Type B pancreatic cell (in vitro differentiated cells): Measurements from ENCODE around the gene SMIM27. TPM values are rescaled to one million over a fixed set of nuclear protein-coding genes. Genes with fewer than 3 reads are reported as not detected.
"Not testable (repeated sequence)": the region's sequence is repeated elsewhere in the genome, so short reads cannot be mapped to it uniquely, and the experiment has no call there.

Source experiments
- DNase-seq: peaks from one replicate; pipeline ENCODE4 v3.0.0; 2021; ENCODE audit warnings: mixed read lengths; ENCODE audit not compliant: unreplicated experiment; ENCODE audit errors: extremely low spot score
- H3K27ac Mint-ChIP-seq: 2 replicates; pipeline ENCODE4 v1.8.0; 2021; ENCODE audit warnings: mild to moderate bottlenecking, mixed read lengths
- H3K27me3 Mint-ChIP-seq: 2 replicates; pipeline ENCODE4 v1.8.0; 2021; ENCODE audit warnings: mixed read lengths
- H3K36me3 Mint-ChIP-seq: 2 replicates; pipeline ENCODE4 v1.8.0; 2021; ENCODE audit warnings: mixed read lengths
- H3K4me1 Mint-ChIP-seq: one replicate; pipeline ENCODE4 v1.8.0; 2021; ENCODE audit warnings: mixed read lengths; ENCODE audit not compliant: unreplicated experiment
- H3K4me3 Mint-ChIP-seq: 2 replicates; pipeline ENCODE4 v1.8.0; 2021; ENCODE audit warnings: mild to moderate bottlenecking, mixed read lengths
- H3K9me3 Mint-ChIP-seq: 2 replicates; pipeline ENCODE4 v1.8.0; 2021; ENCODE audit warnings: mixed read lengths
- total RNA-seq: library from RNA; stranded (reverse); gene quantifications from 2 replicates; pipeline ENCODE4 v1.2.1, GENCODE V29; 2021; ENCODE audit warnings: low replicate concordance
- TF ChIP-seq, protein P1 (sequence below): fragments of 200-600 bp; sonication (generic); conservative IDR thresholded peaks from 2 replicates; pipeline ENCODE4 v1.5.0; 2021; ENCODE audit warnings: antibody characterized with exemption, mild to moderate bottlenecking

Gene SMIM27
- total RNA-seq, 1 donor from 2014 or later: 9.1 TPM

DNA sequence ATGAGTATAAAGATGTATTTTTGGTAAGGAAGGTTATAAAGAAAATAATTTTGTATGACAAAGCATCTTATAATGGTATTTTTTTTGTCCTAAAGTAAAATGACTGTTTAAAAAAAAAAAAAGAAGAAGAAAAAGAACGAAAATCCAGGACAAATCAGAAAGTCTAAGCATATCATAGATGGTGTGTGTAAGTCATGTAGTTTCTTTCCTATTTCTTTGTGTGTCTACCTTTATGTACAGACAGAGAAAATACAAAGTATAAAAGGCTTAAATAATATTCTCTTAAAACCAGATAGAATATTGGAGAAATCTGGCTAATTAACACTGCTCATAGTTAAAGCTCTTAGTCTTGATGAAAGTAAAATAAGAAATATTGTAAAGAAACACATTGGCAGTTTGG is 33.9 kb upstream of the SMIM27 start:
- Mint-ChIP-seq H3K36me3 (peaks cover 2% of the 10 kb centered on the region), H3K27me3 (no peaks in the 10 kb centered on the region), H3K27ac (no peak overlapping the region), H3K4me3 (no peak overlapping the region), H3K9me3 (peaks cover 2% of the 10 kb centered on the region), H3K4me1 (no peaks in the 10 kb centered on the region)
- TF ChIP-seq, protein P1, sequence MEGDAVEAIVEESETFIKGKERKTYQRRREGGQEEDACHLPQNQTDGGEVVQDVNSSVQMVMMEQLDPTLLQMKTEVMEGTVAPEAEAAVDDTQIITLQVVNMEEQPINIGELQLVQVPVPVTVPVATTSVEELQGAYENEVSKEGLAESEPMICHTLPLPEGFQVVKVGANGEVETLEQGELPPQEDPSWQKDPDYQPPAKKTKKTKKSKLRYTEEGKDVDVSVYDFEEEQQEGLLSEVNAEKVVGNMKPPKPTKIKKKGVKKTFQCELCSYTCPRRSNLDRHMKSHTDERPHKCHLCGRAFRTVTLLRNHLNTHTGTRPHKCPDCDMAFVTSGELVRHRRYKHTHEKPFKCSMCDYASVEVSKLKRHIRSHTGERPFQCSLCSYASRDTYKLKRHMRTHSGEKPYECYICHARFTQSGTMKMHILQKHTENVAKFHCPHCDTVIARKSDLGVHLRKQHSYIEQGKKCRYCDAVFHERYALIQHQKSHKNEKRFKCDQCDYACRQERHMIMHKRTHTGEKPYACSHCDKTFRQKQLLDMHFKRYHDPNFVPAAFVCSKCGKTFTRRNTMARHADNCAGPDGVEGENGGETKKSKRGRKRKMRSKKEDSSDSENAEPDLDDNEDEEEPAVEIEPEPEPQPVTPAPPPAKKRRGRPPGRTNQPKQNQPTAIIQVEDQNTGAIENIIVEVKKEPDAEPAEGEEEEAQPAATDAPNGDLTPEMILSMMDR: no peak
- no peak for DNase-seq

DNA sequence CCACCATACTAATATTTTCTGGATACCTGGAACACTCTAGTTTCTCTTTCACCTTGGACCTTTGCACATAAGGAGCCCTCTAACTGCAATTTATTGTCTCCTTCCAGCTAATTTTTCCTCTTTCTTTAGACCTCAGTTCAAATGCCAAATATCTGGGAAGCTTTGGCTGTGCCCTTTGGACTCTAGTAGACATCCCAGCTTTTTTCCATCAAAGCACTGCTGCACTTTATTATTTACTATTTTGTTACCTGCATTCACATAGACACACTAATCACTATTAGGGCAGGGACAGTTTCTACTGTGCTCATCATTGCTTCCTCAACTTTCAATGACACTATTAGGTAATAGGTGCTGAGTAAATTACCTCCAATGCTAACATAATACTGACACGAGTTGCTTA is 28.2 kb upstream of the SMIM27 start:
- peaks cover 5% of the 10 kb centered on the region for H3K9me3 Mint-ChIP-seq
- H3K27me3 Mint-ChIP-seq: no peaks in the 10 kb centered on the region
- no peak overlapping the region for H3K27ac Mint-ChIP-seq
- TF ChIP-seq, protein P1: no peak
- DNase-seq: no peak
- peaks cover 10% of the 10 kb centered on the region for H3K4me1 Mint-ChIP-seq
- no peak overlapping the region for H3K4me3 Mint-ChIP-seq
- peaks cover 14% of the 10 kb centered on the region for H3K36me3 Mint-ChIP-seq

DNA sequence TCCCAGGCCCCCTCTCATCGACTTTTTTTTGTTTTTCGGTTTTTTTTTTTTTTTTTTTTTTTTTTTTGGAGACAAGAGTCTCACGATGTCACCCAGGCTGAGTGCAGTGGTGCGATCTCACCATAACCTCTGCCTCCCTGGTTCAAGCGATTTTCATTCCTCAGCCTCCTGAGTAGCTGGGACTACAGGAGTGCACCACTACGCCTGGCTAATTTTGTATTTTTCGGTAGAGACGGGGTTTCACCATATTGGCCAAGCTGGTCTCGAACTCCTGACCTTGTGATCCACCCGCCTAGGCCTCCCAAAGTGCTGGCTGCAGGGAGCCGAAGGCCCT is 27.6 kb upstream of the SMIM27 start:
- not testable (repeated sequence) for DNase-seq, H3K27me3 Mint-ChIP-seq, H3K27ac Mint-ChIP-seq, H3K4me1 Mint-ChIP-seq, H3K9me3 Mint-ChIP-seq
- Mint-ChIP-seq H3K4me3 (peak overlapping the region; percentile 94), H3K36me3 (peaks cover 14% of the 10 kb centered on the region)

DNA sequence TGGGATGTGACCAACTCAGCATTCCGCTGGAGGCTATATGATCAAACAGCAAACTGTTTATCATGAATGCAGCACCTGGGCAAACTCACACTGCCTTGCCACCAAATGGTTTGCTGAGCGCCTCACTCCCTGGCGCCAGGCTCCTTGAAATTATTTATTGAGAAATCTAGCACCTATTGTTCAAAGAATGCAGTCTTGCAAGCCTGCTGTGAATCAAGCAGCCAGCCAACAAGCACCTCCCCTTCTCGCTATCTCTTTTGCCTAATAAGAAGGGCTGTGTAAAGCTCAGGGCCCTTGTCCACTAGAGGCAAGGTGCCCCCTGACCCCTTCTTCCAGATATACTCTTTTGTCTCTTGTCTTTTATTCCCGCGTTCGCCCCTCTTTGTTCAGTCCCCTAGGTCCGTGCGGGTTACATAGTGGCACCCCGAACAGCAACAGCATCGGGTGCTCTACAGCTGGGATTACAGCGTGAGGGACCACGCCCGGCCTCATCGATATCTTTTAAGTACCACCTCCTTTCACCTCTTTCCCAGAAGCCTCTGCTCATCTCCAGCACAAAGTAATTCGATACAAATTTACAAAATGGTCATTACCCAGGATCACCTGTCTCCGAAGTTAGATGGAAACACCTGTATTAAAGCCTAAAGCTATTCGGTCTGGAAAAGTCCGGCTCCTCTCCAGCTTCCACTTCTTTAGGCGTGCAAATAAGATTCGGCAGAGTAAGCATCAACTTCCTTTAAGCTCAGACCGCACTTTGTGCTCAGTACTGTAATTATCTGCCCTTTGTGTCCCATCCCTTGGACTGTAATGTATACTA is 27.0 kb upstream of the SMIM27 start:
- Mint-ChIP-seq H3K4me3 (peak overlapping the region; percentile 94), H3K27ac (peak overlapping the region; percentile 90), H3K27me3 (no peaks in the 10 kb centered on the region), H3K9me3 (peaks cover 5% of the 10 kb centered on the region), H3K4me1 (peaks cover 10% of the 10 kb centered on the region), H3K36me3 (peaks cover 14% of the 10 kb centered on the region)
- TF ChIP-seq, protein P1: no peak
- no peak for DNase-seq

DNA sequence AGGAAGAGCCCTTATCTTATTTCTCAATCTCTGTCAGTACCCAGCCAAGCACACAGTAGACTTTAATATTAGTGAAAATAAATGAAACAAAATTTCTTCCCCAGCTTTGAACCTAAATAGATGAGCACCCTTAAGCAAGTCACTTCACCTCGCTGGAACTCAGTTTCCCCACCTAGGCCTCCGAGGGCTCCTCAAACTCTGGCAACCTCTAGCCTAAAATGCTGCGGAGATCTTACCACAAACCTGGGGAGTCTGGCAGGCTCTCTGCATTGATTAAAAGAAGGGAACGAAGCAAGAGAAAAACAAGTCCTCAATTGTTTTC is 26.5 kb upstream of the SMIM27 start:
- H3K4me3 Mint-ChIP-seq: peak overlapping the region; percentile 94
- DNase-seq: no peak
- peaks cover 10% of the 10 kb centered on the region for H3K4me1 Mint-ChIP-seq
- H3K27ac Mint-ChIP-seq: peak overlapping the region; percentile 90
- peaks cover 5% of the 10 kb centered on the region for H3K9me3 Mint-ChIP-seq
- no peaks in the 10 kb centered on the region for H3K27me3 Mint-ChIP-seq
- peaks cover 14% of the 10 kb centered on the region for H3K36me3 Mint-ChIP-seq
- TF ChIP-seq, protein P1: no peak

DNA sequence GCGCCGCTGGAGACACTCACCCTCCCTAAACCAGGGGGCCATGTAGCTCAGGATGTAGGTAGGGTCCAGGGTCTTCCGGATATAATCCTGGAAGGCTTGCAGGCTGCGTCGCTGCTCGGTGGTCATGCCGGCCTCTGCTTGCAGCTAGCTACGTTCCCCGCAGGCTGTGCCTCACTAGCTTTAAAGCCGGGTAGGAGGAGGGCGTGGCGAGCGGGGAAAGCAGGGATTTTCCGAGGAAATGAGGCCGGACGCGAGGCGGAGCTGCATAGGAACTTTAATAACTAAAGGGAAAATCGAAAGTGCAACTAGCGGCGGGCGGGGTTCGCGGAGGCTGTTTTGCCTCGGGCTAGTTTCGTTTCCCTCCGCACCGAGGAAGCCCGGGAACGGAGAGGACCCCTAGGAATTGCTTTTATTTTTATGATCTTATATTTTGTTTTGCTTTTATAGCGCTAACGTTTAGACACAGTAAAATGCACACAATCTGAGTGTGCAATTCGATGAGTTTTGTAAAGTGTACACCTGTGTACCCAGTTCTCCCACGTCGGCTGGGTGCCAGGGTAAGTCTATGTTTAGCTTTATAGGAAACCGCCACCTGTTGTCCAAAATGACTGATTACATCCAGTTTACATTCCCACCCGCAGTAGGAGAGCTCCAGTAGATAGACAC is 26.0 kb upstream of the SMIM27 start, which contains the start of gene RIGI:
Gene RIGI (minus strand): TSS at position 156 of the 666 bp plus-strand sequence. CDS start 30 bp downstream, at position 126.
- Mint-ChIP-seq H3K9me3 (peaks cover 5% of the 10 kb centered on the region), H3K36me3 (peaks cover 19% of the 10 kb centered on the region), H3K27me3 (no peaks in the 10 kb centered on the region), H3K4me3 (peak within 1 kb of the TSS; percentile 94), H3K27ac (peak within 1 kb of the TSS; percentile 90), H3K4me1 (peaks cover 10% of the 10 kb centered on the region)
- peak; percentile 82 for DNase-seq
- TF ChIP-seq, protein P1: peak; percentile 70
